ENCODE data around the gene SLC39A7.
A peak's percentile ranks its signal among the peaks of the same experiment; 100 is the strongest.

SLC39A7 gene

DNA sequence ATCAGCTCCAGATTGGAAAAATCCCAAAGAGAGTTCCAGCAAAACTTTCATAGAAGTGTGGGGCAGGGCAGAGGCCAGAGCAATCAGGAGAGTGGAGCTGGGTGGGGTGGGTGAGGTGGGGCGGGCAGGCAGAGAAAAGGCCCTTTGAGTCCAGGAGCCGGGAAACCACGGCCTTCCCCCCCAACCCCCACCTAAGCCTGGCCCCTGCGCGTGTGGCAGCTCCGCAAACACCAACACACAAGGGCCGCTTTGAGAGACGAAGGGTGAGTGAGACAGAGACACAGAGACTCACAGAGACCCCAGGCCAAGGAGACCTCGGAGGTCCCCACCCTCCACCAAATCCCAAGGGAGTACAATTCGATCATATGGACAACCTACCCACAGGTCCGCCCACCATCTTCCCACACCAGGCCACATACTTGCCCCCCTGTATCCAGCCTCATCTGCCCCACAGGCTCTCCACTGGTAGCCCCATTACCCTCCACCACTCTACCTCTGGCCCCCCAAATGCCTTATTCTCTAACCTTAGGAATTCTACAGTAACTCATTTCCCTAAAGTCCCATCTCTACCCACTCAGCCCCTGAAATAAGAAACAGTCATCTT, 10.1 kb upstream of the SLC39A7 start:
- DNase-seq (ENCODE audit: low read depth), result no peak

GRCh38 chr6:33191383-33192104, 9.1 kb upstream of the SLC39A7 start:
- DNase-seq (ENCODE audit: low read depth), result no peak

DNA sequence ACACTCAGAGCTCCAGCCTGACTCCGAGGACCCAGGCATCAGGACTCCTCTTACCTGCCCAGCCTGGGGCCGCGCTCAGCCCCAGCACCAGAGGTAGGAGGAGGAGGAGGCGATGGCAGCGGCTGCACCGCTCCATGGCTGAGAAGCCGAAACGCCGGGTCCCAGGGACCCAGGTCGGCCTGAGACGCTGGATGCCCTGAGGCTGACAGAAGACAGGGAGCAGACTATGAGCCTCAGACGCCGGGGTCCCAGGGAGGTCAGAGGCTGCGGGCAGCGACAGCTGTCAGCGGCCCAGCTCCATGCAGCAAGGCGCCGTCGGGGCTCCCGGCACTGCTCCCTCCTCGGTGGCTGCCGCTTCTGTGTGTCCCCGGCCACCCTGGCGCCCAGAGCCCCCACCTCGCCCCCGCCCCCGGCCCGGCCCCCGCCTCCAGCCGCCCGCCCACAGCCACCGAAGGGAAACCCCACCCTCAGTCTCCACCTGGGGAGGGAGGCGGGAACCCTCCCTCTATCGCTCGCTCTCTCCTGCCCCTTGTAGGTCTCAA, 8.5 kb upstream of the SLC39A7 start, which contains the start of gene COL11A2:
Gene COL11A2, minus strand, starts transcription at position 363 of the 542 bp plus-strand sequence. Its CDS starts 227 bp downstream, at position 136.
- no peak for DNase-seq (ENCODE audit: low read depth)

GRCh38 chr6:33192671-33193602, 7.7 kb upstream of the SLC39A7 start:
- DNase-seq (ENCODE audit: low read depth), result no peak

GRCh38 chr6:33193619-33194018, 7.0 kb upstream of the SLC39A7 start:
- no peak for DNase-seq (ENCODE audit: low read depth)

DNA sequence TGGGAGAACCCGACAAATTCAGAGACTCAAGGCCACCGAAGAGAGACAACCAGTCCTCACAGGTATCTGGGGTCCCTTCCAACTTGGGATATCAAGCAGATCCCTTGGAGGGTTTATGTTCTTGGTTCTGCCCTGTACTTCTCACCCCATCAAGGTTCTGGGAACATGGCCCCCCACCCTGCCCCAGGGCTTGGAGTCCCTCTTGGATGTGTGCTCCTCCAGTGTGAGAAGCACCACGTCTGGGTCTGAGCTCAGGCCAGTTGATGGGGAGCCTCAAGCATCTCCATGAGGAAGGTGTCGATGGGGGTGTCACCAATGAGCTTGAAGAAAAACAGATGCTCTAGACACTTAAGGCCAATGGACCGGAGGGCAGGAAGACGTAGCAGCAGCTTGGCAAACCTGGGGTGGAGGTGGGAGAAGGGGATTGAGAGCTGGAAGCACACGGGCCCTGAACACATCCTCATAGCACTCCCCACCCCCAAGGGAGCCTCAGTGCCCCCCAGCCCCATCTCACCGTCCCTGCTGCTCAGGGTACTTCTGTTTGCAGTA, 6.2 kb upstream of the SLC39A7 start:
- DNase-seq (ENCODE audit: low read depth), result no peak

DNA sequence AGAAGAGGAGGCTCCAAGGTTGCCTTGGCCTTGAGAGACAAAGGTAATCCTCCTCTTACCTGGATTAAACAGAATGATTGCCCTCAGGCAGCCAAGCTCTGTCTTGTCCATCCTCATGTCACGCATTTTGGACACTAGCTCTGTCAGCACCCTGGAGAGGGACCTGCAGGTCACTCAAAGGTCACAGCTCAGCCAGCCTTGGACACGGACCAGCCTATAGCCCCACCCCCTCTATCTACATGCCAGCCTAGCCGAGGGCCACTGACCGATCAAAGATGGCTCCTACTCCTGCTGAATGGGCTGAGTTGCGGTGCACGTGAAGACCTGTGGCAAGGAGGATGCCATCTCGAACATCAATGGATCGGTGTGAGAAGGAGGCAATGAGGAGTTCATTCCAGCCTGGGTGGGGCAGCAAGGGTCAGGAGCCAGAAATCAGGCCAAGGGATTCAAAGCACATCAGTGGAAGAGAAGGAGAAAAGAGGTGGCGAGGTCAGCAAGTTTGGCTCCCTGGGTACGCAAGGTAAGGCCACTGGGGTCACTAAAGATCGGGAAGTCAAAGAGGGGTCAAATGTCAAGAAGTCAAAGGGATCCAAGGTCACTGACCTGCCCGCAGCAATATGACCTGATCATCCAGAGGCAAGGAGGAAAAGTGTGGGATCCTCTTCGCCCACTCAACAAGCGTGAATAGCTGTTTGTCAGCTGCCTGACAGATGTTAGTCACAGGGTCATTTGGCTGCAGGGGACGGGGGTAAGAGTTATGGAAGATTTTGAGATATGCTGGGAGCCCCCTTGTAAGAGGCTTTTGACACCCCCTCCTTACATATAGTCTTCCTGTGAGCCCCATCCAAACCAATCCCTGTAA, 5.1 kb upstream of the SLC39A7 start:
- no peak for DNase-seq (ENCODE audit: low read depth)

DNA sequence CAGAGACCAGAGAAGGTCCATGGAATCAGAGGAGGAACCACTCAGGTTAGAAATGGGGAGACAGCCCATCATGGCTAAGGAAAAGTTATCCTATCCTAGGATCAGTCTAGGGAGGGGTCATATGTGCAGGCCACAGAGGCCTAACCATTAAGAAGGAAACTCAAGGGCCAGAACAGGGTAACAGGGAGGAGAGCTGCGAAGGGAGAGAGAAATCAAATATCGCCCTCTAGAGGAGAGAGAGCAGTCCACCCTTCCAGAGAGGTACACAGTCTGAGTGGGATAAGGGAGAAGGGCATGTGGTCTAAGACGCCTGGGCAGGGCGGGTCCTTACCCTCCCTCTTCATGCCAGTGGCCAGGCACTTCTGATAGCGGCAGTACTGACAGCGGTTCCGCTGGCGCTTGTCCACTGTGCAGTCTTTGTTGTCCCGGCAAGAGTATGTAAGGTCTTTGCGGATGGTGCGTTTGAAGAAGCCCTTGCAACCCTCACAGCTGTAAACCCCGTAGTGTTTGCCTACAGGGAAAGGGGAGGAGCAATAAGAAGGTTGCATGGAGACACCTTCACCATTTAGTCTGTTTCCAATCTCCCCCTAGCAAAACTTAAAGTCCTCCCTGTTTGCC, 3.1 kb upstream of the SLC39A7 start:
- DNase-seq (ENCODE audit: low read depth), result peak; percentile 79

DNA sequence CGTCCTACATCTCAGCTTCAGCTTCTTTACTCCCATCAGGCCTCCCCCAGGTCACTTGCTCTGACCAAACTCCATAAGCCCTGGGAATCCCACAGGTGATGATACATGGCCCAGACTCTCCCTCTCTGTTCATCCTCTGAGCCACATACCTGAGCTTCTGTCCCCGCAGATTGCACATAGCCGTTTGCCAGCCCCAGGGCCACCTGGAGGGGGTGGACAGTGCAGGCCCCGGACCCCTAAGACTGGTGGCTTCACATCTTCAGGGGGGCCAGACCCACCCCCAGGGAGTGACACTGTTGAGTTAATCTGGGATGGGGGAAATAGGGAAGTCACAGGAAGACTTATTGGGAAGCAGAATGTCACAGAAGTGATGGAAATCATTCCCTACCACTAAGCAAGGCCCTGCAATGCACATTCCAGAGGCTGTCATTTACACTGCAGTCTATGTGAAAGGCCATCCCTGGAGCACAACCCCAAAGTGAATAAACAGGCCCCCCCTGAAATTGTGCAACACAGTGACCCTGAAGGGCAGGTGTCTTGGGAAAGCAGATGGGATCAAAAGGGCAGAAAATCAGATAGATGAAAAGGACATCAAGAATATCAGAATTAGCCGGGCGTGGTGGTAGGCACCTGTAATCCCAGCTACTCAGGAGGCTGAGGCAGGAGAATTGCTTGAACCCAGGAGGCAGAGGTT, 2.4 kb upstream of the SLC39A7 start:
- no peak for DNase-seq (ENCODE audit: low read depth)

- no peak for DNase-seq (ENCODE audit: low read depth)
Observed at GRCh38 chr6:33198853-33199436, 1.7 kb upstream of the SLC39A7 start.

DNA sequence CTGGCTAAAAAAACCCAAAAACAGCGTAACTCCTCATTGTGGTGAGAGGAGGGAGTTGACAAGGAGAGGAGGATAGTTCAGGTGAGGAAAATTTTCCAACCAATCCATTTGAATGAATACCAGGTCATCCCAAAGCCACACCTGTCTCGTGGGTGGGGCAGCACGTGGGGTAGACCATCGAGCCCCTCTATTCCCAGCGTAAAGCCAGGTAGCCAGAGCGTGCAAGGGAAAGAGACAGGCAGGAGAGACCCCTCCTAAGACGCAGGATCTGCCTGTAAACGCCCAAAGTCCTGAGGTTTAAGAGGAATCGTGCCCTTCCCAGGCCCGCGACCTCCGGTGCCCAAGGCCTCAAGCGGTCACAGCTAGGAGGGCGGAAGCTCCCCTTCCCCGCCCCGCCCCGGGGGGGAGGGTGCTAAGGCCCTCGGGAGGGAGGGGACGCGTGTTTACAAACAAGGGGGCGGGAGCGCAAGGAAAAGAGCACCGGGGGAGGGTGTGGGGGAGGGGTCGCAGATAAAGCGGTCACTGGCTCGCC, 914 bp upstream of the SLC39A7 start:
- peak; percentile 82 for DNase-seq (ENCODE audit: low read depth)

GRCh38 chr6:33201147-33201545, 479 bp downstream of the SLC39A7 start:
- no peak for DNase-seq (ENCODE audit: low read depth)

GRCh38 chr6:33201935-33202334, 1.3 kb downstream of the SLC39A7 start:
- no peak for DNase-seq (ENCODE audit: low read depth)

DNA sequence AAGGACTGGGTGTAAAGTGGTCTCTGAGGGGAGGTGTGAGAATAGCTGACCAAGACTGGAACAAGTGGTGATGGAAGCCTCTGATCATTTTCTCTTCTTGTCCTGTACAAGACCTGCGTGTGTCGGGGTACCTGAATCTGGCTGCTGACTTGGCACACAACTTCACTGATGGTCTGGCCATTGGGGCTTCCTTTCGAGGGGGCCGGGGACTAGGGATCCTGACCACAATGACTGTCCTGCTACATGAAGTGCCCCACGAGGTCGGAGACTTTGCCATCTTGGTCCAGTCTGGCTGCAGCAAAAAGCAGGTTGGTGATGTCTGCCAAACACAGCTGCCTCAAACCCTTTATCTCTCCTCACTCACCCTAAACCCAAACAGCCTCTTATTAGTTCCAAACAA, 2.1 kb downstream of the SLC39A7 start:
- DNase-seq (ENCODE audit: low read depth), result no peak

DNA sequence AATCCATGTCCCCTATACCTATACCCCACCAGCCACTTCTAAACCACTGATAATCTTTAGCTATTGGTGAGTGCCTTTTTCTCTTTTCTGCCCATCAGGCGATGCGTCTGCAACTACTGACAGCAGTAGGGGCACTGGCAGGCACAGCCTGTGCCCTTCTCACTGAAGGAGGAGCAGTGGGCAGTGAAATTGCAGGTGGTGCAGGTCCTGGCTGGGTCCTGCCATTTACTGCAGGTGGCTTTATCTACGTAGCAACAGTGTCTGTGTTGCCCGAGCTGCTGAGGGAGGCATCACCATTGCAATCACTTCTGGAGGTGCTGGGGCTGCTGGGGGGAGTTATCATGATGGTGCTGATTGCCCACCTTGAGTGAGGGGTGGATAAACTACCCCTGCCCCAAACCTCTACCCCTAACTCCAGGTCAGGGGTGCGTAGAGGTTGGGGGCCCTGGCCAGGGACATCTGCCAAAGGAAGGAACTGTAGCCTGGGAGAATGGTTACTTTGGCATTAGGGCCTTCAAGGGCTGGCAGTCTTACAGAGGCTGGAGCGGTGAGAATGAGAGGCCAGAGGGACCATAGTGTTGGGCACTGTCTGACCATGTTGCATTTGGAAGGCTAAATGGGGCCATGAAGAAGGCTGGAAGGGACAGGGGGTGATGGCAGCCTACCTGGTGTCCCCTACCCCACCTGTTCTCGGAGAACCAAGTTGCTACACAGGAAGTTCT, 2.9 kb downstream of the SLC39A7 start:
- no peak for DNase-seq (ENCODE audit: low read depth)

- DNase-seq (ENCODE audit: low read depth), result no peak
Observed at GRCh38 chr6:33204165-33204414, 3.4 kb downstream of the SLC39A7 start.

DNA sequence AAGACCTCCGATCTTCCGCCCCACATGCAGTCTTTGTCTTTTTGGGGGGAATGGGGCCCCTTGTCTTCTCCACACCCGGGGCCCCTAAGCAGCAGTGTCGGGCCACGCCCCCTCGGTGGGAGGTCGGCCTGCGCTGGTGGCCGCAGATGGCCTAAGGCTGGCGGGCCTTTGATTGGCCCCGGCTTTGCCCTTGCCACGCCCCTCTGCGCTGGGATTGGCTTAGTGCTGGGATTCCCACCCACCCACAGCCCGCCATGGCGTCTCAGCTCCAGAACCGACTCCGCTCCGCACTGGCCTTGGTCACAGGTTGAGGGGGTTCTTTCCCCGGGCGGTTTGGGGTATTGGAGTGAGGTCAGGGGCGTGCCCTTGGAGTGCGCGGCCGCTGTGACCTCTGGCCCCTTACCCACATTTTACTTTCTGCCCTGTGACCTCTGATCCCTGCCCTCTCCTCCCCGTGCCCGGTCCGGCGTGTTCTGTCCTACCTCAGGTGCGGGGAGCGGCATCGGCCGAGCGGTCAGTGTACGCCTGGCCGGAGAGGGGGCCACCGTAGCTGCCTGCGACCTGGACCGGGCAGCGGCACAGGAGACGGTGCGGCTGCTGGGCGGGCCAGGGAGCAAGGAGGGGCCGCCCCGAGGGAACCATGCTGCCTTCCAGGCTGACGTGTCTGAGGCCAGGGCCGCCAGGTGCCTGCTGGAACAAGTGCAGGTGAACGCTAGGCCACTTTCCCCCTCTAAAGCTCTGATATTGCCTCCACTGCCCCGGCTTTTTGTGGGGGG, 3.9 kb downstream of the SLC39A7 start, which contains the start of gene HSD17B8:
Gene HSD17B8, plus strand, starts transcription at position 241 of the 776 bp plus-strand sequence. Its CDS starts 14 bp downstream, at position 255.
- peak; percentile 85 for DNase-seq (ENCODE audit: low read depth)
